Amniotic stem cell (primary cell): Measurements from ENCODE around the gene SPOCK1.
"Not testable (repeated sequence)": the region's sequence is repeated elsewhere in the genome, so short reads cannot be mapped to it uniquely, and the experiment has no call there.

Experiments used
- DNase-seq: peaks from one replicate; lab custom pipeline; 2025; lab: John Stamatoyannopoulos, UW

The SPOCK1 gene

DNA sequence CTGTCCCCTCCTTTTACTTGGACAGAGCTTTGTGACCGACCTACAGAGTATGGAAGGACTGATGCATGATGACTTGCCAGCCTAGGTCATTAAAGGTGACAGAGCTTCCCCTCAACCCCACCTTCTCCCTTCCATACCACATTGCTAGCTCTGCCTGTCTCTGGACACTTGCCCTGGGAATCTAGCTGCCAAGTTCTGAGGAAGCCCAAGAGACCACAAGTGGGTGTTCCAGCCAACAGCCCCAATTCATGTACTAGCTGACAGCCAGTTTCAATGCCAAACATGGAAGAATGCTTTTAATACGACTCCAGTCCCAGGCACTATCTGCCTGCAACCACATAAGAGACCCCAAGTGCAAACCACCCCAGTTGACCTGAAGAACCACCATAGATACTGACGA, 477.1 kb downstream of the SPOCK1 start:
- DNase-seq: no peak

DNA sequence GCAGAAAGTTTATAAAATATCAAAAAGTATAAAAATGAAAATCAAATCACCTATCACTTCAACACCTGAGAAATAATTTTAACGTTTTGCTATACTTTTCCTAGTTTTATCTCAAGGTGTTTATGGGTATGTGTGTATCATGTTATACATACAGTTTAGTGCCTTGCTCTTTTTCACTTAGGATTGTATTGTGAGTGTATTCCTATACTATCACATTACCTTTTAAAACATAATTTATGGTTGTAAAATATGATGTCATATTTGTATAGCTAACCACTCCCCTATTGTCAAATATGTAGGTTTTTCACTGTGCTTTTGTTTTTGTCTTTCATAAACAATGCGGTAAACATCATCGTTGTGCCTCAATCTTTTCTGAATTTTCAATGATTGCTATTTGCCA, 479.9 kb downstream of the SPOCK1 start:
- no peak for DNase-seq

DNA sequence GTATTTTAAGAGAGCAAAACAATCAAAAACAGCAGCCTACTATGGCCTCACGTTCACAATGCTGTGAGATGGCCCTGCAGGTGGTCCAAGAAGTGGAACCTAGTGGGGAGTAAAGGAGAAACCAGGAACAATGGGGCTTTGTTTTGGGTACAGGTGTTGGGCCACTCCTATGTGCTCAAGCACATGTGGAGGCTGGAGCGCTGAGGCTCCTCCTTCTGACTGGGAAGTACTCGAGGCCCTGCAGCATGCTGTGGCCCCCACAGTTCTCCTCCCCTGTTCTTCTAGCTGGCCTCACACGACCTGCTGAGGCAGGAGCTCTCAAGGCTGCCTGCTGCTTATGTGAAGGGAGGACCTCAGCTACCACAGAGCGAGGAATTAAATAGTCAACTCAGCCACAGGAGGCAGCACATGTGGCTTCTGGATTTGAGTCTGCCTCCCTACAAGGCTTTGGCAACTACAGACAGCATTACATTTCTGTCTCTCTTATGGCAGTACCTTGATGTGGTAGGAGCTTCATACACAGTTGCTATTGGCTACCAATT, 482.3 kb downstream of the SPOCK1 start:
- DNase-seq: no peak

DNA sequence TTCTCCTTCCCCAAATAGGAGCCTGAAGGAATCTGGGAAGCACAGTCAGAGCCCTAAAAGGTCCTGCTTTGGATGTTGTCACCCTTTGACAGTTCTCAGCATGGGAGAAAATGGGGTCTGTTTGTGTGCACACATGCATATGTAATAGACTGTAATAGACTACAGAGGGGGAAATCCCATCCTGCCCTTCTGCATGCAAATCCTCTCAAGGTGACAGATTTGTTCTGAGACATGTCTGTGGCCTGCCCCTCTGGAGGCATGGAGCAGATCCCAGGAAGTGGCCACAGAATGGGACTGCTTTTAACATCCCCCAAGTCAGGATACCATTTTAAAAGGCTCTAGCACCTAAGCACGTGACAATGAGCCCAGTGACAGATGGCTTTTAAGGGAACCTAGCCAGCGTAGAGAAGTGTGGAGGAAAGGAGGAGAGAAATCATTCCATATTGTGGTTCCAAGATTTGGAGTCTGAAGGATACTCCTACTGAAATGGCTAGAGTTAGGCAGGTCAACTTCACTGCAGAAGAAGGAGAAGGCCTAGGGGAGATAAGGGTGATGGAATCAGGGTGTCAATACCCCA, 483.5 kb downstream of the SPOCK1 start:
- no peak for DNase-seq

DNA sequence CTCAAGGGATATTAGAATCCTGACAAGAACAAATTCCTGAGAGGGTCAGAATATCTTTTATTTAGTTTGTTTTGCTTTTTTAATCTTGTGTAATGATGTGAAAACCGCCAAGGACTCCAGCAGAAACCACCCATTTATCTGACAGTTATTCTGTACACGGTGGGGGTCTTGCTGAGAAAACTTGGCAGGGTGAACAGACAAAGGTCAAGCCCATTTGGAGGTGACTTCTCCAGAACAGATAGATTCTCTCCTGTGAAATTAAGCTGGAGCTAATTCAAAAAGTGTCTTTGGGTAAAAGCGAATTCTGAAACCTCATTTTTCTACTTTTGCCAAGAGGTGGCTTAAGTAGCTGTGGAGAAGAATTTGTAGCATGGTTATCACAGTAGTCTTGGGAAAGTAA, 484.4 kb downstream of the SPOCK1 start:
- no peak for DNase-seq

DNA sequence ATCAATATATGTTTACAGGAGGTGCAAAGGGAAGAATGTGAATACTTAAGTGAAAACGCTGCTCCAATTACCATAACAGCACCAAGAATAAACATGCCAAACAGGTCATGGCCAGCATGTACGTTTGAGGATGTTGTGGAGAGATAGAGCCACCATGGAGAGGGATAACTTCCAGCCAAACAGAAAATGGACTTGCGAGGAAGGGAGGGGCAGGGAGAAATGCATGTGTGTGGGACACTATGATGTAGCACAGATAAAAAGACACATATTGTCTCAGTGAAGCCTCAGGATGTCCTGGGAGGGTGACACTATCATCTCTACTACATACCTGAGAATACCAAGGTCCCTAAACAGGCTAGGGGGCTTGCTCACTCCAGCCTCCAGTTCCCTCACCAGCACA, 488.9 kb downstream of the SPOCK1 start:
- no peak for DNase-seq

DNA sequence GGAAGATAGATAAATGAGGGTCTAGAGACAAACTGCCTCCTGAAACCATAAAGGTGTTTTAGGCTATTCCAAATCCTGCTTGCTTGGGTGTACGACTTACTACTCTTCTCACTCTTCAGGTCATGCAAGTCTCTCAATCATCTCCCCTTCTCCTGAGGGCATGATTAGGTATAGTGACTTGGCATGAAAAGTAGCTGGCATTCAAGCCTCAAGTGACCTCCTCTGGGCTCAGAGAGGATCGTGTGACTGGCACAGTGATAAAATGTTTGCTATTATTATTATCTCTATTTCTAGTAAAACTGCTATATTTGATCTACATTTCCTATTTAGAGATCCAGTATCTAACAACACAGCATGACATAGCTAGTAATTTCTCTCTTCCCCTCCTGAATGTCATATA, 494.8 kb downstream of the SPOCK1 start:
- no peak for DNase-seq

DNA sequence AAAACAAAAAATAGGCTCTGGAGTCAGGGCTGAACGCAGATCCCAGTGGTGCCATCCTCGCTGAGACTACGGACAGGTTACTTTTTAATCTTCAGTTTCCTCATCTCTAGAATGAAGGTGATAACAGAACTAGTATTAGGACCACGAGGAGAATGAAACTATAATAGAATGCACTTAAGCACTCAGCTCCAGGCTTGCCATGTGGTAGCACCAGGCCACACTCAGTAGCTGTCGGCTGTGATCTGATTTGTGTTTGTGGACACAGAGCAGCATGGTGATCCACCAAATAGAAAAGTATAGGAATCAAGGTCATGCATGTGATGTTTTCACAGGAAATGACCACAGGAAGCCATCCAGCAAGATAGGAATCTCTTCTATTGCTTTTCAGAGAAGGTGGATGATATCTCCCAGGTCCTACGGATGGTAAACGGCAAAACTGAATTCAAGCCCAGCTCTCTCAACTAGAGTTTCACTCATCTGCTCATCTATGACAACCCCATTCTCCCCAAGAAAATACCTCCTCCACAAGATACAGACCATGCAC, 498.0 kb downstream of the SPOCK1 start:
- DNase-seq: no peak

DNA sequence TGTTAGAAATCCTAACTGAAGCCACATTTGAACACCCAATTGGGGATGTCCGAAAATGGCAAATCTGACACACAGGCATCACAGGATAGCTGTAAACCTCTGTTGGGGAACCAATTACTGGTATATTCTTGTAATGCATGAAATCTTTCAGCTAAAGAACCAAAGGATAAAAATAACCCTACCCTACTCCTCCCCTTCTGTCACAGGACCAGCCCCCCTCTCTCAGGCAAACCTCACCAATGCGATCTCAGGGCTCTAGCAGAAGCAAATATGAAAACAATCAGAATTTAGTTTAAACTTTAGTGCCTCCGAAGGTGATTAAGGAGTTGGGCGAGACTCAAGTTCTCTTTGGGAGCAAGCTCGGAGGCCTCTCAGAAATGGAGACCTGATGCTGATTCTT, 499.3 kb downstream of the SPOCK1 start:
- DNase-seq: no peak

DNA sequence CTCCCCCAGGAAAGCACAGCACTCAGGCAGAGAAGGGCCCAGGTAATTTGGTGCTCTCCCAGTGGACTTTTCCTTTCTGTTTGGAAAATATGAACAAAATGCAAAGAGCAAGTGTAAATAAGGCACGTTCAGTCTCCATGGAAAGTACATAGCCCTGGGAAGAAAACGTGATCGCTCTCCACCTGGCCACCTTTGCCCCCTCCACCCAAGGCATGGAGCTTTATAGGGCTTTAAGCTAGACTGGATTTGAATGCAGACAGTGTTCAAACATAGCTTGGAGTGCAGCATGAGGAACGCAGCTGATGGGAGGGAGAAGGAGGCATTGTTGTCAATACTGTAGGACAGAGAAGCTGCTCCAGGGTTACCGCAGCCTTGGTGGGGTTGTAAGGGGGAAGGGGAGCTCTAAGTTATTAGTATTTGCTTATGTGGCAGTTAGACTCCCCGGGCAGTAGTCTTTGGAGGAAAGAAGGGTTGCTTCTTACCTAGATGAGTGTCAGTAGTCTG, 500.2 kb downstream of the SPOCK1 start:
- DNase-seq: no peak

DNA sequence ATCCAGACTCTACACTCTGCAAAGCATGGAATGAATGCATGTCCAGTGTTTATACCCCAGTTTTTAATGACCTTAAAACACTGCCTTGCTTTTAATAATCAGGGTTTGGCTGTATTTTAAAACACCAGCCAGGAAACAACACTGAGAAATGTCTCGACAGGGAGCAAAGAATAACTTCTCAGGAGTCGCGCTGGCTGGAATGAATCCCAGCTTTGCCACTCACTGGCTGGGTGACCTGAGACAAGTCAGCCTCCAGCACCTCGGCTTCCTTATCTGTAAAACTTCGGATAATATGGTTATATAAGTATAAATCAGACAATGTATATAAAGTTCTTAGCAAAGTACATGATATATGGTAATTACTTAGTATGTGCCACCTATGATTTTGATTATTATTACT, 505.0 kb downstream of the SPOCK1 start:
- no peak for DNase-seq

DNA sequence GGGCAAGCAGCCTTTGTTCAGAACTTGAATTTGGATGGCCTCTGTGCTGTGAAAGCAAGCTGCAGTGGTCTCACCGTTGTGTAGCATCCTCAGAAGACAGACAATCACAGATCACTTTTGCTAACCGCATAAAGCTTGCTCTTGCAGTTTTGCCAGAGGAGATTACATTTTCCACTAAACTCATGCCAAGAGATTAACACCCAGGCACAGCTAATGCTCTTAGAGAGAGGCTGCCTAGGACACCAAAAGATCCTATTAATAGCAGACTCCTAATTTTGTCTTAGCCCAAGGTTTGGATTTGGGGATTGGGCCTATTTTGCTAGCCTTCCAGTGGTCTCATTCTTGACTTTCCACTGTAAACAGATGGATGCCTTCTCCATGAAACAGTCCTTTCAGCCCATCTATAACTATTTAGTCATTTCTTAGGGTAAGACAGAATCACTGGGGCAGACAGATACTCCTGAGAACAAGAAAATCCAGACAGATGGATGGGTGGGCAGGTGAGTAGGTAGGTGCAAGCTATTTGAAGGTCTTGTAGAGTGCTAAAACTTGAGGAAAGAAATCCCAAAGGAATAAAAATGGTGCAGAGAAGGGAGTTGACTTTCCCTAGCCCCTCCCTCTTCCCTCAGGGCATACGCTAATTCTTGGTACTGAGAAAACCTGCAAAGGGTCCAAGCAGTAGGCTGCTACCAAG, 506.2 kb downstream of the SPOCK1 start:
- DNase-seq: no peak

DNA sequence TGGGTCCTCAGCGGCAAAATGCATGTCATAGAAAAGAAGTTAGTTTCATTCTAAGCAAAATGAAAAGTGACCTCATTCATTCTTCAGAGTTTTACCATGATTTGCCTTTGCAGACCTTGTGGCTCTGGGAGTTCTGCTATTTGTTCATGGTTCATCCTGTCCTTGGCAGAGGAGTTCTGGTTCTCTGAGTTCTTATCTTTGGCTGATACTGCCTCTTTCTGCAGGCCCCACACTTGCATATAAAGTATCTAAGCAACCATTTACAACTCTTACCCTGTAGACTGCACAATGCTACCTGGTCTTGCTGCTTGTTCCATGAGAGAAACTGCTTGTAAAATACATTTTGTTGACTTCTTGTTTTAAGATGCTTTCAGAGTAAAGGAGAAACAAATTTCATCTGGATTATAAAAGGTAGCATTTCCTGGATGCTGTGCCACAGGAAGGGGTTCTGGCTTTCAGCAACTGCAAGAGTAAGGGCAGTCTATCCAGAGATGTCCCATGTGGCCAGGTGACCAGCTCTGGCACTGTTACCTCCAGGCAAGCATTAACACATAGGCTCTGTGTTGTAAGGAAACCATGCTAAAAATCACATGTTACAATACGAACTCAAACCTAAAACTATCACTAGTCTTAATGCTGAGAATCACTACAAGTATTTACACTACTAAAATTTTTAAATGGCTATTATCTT, 513.2 kb downstream of the SPOCK1 start:
- DNase-seq: no peak

DNA sequence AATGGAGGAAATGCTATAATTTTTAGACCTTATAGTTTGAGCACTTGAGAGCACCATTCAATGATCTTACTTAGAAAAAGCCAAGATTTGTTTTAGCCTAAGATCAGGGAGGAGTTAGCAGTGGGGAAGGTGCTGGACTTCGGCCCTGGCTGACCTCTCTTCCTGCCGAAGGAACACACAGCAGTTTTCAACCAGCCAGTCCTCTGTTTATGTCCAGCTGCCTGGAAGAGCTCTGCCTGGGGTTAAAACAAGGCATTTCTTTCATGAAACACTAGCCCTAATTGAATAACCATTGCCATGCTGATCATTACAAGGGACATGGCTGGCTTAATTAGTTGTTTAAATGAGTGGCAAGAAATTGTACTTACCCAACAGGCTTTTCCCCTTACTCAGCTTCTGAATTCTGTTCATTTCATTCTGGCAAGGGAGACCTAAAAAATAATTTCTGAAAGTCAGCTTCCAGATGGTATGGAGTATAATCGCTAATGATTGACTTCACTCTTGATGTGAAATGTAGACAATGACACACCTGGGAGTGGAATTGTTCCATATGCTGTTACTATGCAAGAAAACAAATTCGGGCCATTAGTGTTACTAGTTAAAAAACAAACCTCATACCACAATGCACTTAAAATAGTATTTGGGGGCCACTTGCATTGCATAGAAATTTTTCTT, 514.2 kb downstream of the SPOCK1 start:
- DNase-seq: no peak

DNA sequence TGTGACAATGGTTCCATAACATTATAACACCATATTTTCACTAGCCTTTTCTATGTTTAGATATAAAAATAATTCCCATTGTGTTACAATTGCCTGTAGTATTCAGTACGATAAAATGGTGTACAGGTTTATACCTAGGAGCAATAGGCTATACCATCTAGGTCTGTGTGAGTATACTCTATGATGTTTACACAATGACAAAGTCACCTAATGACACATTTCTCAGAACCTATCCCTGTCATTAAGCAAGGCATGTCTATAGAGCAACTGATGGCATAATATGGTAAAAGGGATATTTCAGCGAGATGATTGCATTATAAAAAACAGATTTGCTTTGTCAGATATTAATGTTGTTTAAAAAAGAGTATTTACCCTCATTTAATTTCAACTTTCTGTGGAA, 517.2 kb downstream of the SPOCK1 start:
- DNase-seq: no peak

DNA sequence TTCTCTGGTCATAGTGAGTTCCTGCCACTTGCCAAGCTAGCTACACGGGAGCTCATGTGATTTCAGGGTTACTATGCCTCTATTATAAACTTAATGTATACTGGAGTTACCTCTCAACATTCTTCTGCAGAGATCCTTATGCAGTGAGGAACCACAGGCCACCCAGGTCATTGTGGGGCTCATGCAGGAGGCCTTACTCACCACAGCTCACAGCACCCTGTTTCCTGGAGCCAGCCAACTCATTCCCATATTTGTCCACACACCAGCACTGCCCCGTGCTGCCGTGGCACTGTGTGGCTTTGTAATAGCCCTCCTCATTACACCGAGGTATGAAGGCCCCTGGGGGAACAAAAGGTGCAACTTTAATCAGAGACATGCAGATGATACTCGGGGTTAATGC, 520.0 kb downstream of the SPOCK1 start:
- no peak for DNase-seq

DNA sequence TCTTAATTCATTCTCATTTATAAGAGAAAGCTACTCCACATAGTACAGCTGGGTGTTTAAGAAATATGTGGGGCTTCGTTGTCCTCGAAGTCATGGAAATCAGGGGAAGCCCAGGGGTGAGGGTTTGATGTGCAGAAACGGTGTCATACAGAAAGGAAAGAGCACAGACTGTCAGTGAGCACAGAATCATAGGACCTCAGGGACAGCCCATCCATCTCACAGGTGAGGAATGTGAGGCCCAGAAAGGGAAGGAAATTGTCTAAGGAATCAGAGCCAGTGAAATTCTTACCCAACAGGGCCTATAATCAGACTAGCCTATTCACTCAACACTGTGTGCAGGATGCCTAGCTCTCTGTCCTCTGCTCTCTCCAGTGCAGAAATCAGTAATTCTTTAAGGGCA, 535.6 kb downstream of the SPOCK1 start:
- no peak for DNase-seq

DNA sequence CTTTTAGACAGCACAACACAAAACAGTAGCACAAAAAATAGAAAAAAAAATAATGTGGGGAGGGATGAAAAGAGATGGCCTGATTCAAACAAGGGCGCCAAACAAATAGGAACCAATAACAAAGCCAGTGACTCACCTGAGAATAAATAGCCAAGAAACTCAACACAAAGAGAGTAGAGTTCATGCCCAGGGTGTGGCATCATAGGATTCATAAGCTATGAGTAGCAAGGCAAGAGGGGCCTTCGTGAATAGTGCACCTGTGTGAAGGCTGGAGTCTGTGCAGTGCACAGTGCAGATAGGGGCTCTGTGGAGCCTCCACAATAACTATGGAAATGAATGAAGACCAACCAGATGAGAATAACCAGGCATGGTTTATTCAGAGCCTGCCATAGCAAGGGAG, 541.7 kb downstream of the SPOCK1 start:
- no peak for DNase-seq

DNA sequence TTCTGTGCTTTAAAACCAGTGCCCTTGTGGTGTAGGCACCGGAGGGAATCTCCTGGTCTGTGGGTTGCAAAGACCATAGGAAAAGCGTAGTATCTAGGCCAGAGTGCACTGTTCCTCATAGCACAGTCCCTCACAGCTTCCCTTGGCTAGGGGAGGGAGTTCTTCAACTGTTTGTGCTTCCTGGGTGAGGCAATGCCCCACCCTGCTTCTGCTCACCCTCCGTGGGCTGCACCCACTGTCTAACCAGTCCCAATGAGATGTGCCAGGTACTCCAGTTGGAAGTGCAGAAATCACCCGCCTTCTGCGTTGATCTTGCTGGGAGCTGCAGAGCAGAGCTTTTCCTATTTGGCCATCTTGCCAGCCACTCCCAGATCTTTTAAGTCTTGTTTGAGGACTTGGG, 545.0 kb downstream of the SPOCK1 start:
- DNase-seq: not testable (repeated sequence)

DNA sequence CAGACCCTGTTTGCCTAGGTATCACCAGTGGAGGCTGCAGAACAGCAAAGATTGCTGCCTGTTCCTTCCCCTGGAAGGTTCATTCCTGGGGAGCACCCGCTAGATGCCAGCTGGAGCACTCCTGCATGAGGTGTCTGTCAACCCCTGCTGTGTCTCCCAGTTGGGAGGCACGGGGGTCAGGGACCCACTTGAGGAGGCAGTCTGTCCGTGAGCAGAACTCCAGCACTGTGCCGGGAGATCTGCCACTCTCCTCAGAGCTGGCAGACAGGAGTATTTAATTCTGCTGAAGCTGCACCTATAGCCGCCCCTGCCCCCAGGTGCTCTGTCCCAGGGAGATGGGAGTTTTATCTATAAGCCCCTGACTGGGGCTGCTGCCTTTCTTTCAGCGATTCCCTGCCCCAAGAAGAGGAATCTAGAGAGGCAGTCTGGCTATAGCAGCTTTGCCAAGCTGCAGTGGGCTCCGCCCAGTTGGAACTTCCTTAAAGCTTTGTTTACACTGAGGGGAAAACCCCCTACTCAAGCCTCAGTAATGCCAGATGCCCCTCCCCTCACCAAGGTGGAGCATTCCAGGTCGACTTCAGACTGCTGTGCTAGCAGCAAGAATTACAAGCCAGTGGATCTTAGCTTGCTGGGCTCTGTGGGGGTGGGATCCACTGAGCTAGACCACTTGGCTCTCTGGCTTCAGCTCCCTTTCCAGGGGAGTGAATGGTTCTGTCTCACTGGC, 545.6 kb downstream of the SPOCK1 start:
- not testable (repeated sequence) for DNase-seq

DNA sequence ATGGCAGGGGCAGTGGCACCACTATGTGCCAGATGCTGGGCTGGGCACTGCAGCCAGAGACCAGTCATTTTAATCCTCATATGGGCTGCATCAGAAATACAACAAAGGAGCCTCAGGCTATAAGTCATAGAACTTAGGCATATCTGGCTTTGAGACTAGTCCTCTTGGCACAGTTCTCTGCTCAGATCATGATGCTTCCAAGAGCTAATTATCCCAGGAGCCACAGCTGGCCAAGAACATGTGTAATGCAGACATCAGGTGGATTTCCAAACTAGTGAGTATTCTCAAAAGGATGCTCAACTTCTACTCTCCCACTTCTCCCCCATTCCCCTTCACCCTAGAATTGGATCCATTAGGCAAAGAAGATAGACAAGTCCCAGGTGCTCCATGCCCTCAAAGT, 571.6 kb downstream of the SPOCK1 start:
- DNase-seq: no peak

DNA sequence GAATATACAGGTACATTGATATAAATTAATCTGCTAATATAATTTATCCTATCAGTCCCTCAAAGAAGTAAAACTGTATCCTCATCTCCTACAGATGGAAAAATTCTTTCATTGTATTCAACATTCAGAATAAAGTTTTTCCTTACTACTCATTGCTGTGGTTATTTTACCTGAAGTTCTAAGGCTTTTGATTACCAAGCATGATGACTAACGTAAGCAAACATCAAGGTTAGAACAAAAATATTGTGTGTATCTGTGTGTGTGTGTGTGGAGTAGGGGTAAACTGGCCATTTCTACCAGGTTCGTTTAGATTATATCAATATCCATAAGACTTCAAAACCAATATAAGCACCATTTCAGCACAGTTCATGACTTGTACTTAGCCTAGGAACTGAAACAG, 573.1 kb downstream of the SPOCK1 start:
- DNase-seq: no peak
